ENCODE measurements around the gene EMX2. TPM values are rescaled to one million over a fixed set of nuclear protein-coding genes. Genes with fewer than 3 reads are reported as not detected.
"Not testable (repeated sequence)": the region's sequence is repeated elsewhere in the genome, so short reads cannot be mapped to it uniquely, and the experiment has no call there.

Gene EMX2
- total and polyA plus RNA-seq, 2 experiments from 2014 or later, result not detected

DNA sequence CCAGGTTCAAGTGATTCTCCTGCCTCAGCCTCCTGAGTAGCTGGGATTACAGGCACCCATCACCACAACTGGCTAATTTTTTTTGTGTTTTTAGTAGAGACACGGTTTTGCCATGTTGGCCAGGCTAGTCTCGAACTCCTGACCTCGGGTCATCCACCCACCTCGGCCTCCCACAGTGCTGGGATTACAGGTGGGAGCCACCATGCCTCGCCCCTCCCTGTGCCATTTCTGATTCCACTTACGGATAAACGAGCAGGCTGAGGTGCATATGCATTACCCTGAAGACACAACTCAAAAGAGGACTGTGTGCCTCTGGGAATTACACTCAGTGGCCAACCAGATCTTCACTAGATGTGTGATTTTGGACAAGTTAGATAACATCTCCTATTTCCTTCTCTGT lies 35.5 kb upstream of the EMX2 start:
- H3K9me3 Mint-ChIP-seq; H3K27ac Mint-ChIP-seq; H3K4me1 Mint-ChIP-seq; H3K4me3 Mint-ChIP-seq; H3K36me3 ChIP-seq (ENCODE audit: insufficient read depth); H3K4me3 ChIP-seq; H3K4me1 ChIP-seq (ENCODE audit: insufficient read depth); H3F3A ChIP-seq (replicated peaks; ENCODE audit: low read depth); H3K79me2 ChIP-seq (replicated peaks; ENCODE audit: insufficient read depth); H3K27me3 ChIP-seq (ENCODE audit: insufficient read depth); H3K27ac ChIP-seq (ENCODE audit: low read depth); H3K27me3 Mint-ChIP-seq (ENCODE audit: insufficient read depth, low read depth, poor library complexity); H2AFZ ChIP-seq; H3K4me2 ChIP-seq; ATAC-seq; H3K9me2 ChIP-seq (ENCODE audit: insufficient read depth); H3K36me3 Mint-ChIP-seq (ENCODE audit: low read depth); H4K20me1 ChIP-seq (replicated peaks; ENCODE audit: insufficient read depth); DNase-seq (ENCODE audit: low spot score): not testable (repeated sequence)

DNA sequence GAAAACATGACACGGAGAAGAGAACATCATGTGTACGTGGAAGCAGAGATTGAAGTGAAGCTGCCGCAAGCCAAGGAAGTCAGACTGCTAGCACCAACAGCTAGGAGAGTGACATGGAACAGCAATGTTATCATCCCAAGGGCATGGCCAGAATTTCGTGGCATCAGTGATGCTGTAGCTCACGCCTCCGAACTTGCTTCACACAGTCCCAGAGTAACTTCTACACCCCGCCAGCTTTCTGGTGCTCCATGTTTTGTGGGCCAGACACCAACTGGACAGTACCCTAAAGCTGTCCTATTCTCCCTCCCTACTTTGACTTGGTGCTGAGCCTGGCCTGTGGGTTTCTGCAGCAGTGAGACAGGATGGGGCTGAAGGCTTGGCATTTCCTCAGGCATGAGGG lies 33.0 kb upstream of the EMX2 start:
- H3K79me2 ChIP-seq (replicated peaks; ENCODE audit: insufficient read depth), result no peaks in the 10 kb centered on the region
- H3K27ac Mint-ChIP-seq, result no peak overlapping the region
- ATAC-seq, result no peak
- no peak for DNase-seq (ENCODE audit: low spot score)
- no peak overlapping the region for H3K4me3 Mint-ChIP-seq
- H3K9me2 ChIP-seq (ENCODE audit: insufficient read depth), result peaks cover 5% of the 10 kb centered on the region; the same call in 1 of the 2 replicates
- no peaks in the 10 kb centered on the region for H3K27me3 ChIP-seq (ENCODE audit: insufficient read depth)
- TF ChIP-seq ZNF331 (CRISPR knock-in tag; IDR thresholded peaks at IDR 0.05; ENCODE audit: low read depth) (no peak), NANOG (IDR thresholded peaks at IDR 0.05; ENCODE audit: borderline replicate concordance) (no peak)
- TF ChIP-seq, protein P1, sequence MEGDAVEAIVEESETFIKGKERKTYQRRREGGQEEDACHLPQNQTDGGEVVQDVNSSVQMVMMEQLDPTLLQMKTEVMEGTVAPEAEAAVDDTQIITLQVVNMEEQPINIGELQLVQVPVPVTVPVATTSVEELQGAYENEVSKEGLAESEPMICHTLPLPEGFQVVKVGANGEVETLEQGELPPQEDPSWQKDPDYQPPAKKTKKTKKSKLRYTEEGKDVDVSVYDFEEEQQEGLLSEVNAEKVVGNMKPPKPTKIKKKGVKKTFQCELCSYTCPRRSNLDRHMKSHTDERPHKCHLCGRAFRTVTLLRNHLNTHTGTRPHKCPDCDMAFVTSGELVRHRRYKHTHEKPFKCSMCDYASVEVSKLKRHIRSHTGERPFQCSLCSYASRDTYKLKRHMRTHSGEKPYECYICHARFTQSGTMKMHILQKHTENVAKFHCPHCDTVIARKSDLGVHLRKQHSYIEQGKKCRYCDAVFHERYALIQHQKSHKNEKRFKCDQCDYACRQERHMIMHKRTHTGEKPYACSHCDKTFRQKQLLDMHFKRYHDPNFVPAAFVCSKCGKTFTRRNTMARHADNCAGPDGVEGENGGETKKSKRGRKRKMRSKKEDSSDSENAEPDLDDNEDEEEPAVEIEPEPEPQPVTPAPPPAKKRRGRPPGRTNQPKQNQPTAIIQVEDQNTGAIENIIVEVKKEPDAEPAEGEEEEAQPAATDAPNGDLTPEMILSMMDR (conservative IDR thresholded peaks at IDR 0.05; ENCODE audit: low read depth in 2 of 2), result no peak
- H3K4me3 ChIP-seq, result no peak overlapping the region
- H3F3A ChIP-seq (replicated peaks; ENCODE audit: low read depth), result no peaks in the 10 kb centered on the region
- no peak overlapping the region for H3K4me2 ChIP-seq
- no peaks in the 10 kb centered on the region for H3K4me1 ChIP-seq (ENCODE audit: insufficient read depth)
- no peaks in the 10 kb centered on the region for H3K36me3 ChIP-seq (ENCODE audit: insufficient read depth)
- H3K9me3 Mint-ChIP-seq, result no peaks in the 10 kb centered on the region
- H2AFZ ChIP-seq, result no peak overlapping the region
- H4K20me1 ChIP-seq (replicated peaks; ENCODE audit: insufficient read depth), result no peaks in the 10 kb centered on the region
- H3K36me3 Mint-ChIP-seq (ENCODE audit: low read depth), result no peaks in the 10 kb centered on the region
- H3K27ac ChIP-seq (ENCODE audit: low read depth), result no peak overlapping the region
- H3K27me3 Mint-ChIP-seq (ENCODE audit: insufficient read depth, low read depth, poor library complexity), result peaks cover 4% of the 10 kb centered on the region
- no peaks in the 10 kb centered on the region for H3K4me1 Mint-ChIP-seq

- H3K9me2 ChIP-seq (ENCODE audit: insufficient read depth), result peaks cover 5% of the 10 kb centered on the region; the same call in 1 of the 2 replicates
- TF ChIP-seq CREB1 (CRISPR knock-in tag; IDR thresholded peaks at IDR 0.05; ENCODE audit: low read depth), result no peak
- TF ChIP-seq ZNF462 (CRISPR knock-in tag; IDR thresholded peaks at IDR 0.05), result no peak
- TF ChIP-seq ZNF331 (CRISPR knock-in tag; IDR thresholded peaks at IDR 0.05; ENCODE audit: low read depth), result no peak
- no peak for TF ChIP-seq EZH2phosphoT487 (IDR thresholded peaks at IDR 0.05; ENCODE audit: unreplicated experiment)
- no peak for TF ChIP-seq POLR2AphosphoS5 (IDR thresholded peaks at IDR 0.05; ENCODE audit: low read depth)
- no peak for TF ChIP-seq JUNB (IDR thresholded peaks at IDR 0.05; ENCODE audit: unreplicated experiment)
- TF ChIP-seq ZNF114 (CRISPR knock-in tag; IDR thresholded peaks at IDR 0.05), result no peak
These were observed 30.8 kb upstream of the EMX2 start for GRCh38 chr10:117511601-117512390.

More at GRCh38 chr10:117511601-117512390, 30.8 kb upstream of the EMX2 start:
- H3K4me3 Mint-ChIP-seq, result no peak overlapping the region
- no peak overlapping the region for H3K27ac Mint-ChIP-seq
- H3K27ac ChIP-seq (ENCODE audit: low read depth), result no peak overlapping the region
- no peaks in the 10 kb centered on the region for H3K4me1 ChIP-seq (ENCODE audit: insufficient read depth)
- H3K27me3 ChIP-seq (ENCODE audit: insufficient read depth), result no peaks in the 10 kb centered on the region
- no peaks in the 10 kb centered on the region for H3K9me3 Mint-ChIP-seq
- DNase-seq (ENCODE audit: low spot score) (no peak), ATAC-seq (no peak)
- H3K36me3 ChIP-seq (ENCODE audit: insufficient read depth), result no peaks in the 10 kb centered on the region
- no peaks in the 10 kb centered on the region for H3K36me3 Mint-ChIP-seq (ENCODE audit: low read depth)
- H3K4me1 Mint-ChIP-seq, result no peaks in the 10 kb centered on the region
- no peaks in the 10 kb centered on the region for H4K20me1 ChIP-seq (replicated peaks; ENCODE audit: insufficient read depth)
- peaks cover 4% of the 10 kb centered on the region for H3K27me3 Mint-ChIP-seq (ENCODE audit: insufficient read depth, low read depth, poor library complexity)
- no peaks in the 10 kb centered on the region for H3F3A ChIP-seq (replicated peaks; ENCODE audit: low read depth)
- no peak overlapping the region for H3K4me3 ChIP-seq
- no peaks in the 10 kb centered on the region for H3K79me2 ChIP-seq (replicated peaks; ENCODE audit: insufficient read depth)
- H3K4me2 ChIP-seq, result no peak overlapping the region
- no peak overlapping the region for H2AFZ ChIP-seq
